Stimulated activated CD4-positive, alpha-beta T cell treated with anti-CD3 and anti-CD28 coated beads, Interleukin-15, amount 100 ng/mL, for 1 hour (primary cell): ENCODE data around the gene CACNA1G.

Experiments
- DNase-seq, 2 donors: peaks; one replicate each; pipeline ENCODE4 v3.0.0-alpha.2; 2020; ENCODE audit warnings: low read depth in 1 of 2, low spot score in 1 of 2

Gene CACNA1G

DNA sequence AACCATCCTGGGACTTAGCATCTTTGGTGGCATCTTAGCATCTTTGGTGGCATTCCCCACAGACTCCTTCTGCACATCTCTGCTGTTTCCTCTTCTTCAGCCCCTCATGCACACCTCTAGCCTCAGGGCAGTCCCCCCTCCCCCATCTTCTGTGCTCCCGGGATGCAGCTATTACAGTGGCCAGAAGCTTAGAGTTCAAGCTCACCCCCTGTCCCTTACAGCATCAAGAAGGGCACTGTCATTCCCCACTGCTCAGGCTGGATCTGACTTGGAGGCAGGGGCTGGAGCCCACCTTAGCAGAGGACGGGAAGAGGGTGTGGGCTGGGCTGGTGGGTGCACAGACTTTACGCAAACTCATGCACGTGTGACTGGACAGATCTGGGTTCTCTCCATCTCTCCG, 27.3 kb upstream of the CACNA1G start:
- no peak for DNase-seq

DNA sequence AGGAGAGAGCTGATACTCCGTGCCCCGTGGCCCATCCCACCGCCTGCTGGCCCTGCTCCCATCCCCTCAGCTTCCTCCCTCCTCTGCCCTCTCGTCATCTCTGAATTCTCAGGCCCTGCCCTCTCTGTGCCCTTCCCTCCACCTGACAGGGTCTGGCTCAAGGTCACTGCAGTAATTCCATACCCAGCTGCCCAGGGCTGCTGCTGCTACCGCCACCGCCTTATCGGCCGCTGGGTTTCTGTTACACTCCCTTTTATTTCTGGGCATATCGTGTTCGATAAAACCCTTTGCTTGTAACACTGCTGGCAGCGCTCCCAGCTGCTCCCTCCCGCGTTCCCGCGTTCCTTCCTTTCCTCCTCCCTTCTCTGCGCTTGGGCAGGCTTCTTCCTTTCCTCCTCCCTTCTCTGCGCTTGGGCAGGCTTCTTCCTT, 26.8 kb upstream of the CACNA1G start:
- DNase-seq: no peak

DNA sequence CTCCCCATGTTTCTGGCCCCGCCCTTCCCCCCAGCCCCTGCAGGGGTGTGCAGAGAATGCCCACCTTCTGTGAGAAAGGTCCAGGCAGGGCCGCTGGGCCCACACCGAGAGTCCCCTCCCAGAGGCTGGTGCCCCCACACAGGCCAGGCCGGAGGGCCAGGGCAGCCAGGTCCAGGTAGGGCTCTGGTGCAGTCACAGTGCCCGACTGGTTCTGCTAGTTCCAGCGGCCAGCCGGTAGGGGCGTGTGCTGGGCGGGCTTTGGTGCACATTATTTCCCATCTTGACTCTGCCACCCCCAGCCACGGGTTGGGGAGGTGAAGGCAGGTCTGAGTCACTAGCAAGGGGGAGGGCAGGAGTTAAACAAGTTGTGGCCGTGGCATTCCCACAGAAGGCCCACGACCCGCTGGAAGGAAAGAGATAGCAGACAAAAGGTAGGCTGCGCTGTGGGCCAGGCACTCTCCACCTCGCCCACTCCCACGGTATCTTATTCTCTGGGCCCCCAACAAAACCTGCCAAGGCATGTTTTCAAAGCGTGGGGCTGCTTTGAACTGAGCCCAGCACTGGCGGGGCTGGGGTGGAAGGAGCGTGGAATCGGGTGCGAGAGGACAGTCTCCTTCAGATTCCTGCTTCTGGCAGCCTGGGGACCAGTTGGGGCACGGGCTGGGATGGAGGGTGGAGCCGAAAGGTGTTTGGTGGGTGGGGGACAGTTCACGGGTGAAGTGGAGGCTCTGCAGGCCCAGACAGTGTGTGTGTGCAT, 26.1 kb upstream of the CACNA1G start:
- DNase-seq: no peak

DNA sequence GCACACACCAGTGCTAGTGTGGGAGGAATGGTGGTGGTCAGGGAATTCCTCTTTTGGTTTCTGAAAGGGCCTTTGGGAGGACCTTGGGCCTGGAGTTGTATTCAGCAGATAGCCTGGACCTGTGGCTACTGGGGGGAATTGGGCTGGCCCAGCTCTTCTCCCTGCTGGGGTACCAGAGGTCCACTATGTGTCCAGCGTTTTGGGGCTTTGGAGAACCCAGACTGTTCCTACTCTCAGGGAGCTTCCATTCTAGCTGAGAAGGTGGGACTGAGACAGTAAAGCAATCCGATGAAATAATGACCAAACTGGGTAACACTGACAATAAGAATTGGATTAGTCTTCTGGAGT, 25.6 kb upstream of the CACNA1G start:
- DNase-seq: no peak

DNA sequence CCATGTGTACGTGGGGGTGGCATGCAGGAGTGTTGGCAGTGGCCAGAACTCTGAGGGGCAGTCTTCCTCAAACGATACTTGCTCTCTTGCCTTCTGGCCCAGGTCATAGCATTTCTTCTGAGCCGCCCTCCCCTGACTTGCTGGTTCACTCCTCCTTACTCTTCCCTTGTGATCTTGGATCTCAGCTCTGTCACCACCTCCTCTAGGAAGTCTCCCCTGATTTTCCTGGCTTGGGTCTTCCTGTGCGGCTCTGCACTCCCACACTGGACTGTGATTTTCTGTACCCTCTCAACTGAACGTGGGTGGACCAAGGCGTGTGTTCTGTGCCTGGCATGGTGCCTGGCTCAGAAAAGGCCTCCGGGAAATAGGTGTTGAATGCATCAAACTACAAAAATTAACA, 25.1 kb upstream of the CACNA1G start:
- no peak for DNase-seq

DNA sequence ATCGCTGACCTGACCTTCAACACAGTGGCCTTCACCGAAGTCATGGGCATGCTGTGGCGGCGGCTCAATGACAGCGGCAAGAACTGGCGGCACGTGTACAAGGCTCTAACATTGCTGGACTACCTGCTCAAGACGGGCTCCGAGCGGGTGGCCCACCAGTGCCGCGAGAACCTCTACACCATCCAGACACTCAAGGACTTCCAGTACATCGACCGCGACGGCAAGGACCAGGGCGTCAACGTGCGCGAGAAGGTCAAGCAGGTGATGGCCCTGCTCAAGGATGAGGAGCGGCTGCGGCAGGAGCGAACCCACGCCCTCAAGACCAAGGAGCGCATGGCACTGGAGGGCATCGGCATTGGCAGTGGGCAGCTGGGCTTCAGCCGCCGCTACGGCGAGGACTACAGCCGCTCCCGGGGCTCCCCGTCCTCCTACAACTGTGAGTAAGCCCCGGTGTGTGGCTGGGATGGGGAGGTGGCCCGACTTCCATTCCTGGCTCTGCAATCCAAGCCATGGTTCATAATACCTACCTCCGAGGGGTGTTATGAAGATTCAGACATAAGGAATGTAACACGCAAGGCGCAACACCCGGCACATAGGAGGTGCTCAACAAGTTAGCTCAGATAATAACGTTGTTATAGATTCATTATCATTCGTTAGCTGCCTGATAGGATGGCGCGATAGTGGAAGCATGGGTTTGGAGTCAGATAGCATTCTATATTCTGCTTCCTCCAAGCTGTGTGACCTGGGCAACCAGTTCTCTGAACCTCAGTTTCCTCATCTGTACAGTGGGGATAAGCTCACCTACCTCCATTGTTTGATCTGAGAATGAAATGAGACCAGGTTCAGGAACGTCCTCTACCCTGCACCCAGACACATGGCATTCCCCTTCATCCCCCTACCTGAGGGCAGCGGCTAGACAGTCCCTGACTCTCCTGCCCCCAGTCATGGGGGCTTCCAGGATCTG, 23.6 kb upstream of the CACNA1G start:
- no peak for DNase-seq

DNA sequence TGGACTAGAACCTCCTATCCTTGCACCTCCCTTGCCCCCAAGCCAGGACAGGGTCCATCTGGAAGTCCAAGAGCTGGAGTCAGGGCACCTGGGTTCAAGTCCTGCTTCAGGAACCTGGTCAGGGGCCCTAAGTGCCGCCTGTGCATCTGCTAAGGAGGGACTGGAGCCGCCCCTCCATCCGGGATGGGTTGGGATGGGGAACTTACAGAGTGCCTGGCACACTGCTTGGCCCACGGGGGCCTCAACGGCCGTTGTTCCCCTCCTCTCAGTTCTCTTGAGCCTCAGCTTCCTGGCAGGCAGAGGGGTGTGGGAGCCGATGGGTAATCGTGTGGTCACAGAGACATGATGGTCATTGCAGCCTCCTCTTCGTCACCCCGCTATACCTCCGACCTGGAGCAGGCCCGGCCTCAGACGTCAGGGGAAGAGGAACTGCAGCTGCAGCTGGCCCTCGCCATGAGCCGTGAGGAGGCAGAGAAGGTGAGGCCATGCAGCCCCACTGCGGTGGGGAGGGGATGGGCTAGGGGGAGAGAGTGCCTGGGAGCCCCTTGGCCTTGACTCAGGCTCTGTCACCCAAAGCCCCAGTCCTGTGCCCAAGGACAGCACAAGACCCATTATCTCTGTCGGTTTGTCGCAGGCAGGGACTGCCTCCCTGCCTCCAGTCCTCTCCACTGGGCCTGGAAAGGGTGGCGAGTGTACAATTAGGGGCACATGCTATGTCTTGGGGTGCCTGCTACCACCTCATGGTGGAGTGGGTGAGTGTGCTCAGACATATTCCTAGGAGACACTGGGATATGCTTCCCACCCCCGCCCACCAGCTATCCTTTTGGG, 22.6 kb upstream of the CACNA1G start:
- no peak for DNase-seq

DNA sequence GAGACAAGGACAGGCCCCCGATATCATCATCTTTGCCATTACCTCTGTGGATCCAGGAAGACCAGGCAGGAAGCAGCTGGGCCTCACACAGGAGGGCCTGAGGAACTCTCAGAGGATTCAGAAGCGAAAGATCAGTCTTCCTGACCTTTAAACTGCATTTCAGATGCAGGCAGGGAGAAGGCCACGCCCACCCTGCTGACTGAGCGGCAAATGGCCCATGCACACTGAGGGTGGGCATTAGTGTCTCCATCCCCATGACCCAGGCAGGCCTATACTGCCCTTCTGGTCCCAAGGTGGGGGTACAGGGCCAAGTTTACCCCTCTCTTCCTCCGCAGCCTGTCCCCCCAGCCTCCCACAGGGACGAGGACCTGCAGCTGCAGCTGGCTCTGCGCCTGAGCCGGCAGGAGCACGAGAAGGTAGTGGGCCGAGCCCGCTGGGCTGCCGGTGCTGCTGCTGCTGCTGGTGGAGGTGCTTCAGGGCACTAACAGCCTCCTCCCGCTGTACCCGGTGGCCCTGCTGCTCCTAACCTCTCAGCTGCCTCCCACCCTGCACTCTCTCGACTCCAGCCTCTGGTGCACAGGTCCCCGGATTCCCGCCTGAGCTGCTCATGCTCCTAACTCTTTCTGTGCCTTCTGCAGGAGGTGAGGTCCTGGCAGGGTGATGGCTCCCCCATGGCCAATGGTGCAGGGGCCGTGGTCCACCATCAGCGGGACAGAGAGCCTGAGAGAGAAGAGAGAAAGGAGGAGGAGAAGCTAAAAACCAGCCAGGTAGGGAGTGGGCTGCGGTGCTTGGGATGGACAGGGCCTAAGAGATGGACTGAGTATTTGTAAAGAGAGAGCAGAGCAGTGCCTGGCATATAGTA, 21.7 kb upstream of the CACNA1G start:
- no peak for DNase-seq

DNA sequence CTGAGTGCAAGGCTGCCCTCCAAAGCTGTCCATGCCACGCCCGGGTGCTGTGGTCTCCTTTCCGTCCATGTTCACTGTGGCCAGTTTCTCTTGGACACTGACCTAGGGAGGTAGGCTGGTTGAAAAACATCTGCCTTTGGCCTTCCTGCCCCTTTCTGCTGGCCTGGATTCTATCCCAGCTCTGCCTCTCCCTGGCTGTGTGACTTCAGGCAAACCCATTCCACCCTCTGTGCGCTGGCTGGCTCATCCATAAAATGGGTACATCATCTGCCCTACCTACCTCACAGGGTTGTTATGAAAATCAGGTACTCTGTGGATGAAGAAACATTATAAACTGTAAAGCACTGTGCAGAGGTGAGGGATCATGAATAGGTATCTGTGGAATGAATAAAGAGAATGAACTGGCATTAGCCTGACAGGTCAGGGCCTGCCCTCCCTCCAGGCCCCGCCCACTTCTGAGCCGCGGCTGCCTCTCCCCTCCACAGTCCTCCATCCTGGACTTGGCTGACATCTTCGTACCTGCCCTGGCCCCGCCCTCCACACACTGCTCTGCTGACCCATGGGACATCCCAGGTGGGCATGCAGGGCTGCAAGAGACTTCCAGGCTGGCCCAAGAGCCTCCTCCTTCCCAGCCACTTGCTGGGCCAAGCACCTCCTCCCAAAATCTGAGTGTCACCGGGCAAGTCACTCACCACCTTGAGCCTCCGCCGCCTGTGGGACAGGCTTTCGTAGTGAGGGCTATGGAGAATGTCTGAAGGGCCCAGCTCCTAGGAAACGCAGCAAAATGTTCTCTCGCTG, 20.6 kb upstream of the CACNA1G start:
- no peak for DNase-seq

DNA sequence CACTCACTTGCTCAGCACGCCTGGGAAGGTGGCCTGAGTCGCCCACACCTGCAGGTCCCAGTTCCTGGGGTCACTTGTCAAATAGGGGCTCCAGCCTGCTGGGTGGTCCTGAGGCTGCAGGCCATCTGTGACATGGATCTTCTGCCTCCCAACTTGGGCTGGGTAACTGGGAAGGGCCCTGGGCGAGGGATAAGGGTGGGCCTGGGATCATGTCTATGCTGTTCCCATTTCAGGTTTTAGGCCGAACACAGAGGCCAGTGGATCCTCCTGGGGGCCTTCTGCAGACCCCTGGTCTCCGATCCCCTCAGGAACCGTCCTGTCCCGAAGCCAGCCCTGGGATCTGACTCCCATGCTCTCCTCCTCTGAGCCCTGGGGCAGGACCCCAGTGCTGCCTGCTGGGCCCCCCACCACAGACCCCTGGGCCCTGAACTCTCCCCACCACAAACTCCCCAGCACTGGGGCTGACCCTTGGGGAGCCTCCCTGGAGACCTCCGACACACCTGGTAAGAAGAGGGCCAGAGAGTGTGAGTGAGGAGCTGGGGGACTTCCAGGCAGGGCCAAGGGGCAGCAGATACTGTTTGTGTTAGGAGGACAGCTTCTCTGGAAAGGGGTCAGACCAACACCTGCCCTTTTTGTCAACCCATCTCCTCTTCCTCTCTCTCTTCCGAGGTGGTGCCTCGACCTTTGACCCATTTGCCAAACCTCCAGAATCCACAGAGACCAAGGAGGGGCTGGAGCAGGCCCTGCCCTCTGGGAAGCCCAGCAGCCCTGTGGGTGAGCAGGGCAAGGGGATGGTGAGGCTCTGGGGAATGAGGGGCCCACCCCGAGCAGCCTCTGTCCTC, 19.7 kb upstream of the CACNA1G start:
- no peak for DNase-seq

DNA sequence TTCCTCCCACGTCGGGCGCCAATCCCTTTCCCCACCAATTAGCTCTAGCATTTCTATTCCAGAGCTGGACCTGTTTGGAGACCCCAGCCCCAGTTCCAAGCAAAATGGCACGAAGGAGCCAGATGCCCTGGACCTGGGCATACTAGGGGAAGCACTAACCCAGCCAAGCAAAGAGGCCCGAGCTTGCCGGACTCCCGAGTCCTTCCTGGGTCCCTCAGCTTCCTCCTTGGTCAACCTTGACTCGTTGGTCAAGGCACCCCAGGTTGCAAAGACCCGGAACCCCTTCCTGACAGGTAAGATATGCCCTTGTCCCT, 19.2 kb upstream of the CACNA1G start:
- no peak for DNase-seq

DNA sequence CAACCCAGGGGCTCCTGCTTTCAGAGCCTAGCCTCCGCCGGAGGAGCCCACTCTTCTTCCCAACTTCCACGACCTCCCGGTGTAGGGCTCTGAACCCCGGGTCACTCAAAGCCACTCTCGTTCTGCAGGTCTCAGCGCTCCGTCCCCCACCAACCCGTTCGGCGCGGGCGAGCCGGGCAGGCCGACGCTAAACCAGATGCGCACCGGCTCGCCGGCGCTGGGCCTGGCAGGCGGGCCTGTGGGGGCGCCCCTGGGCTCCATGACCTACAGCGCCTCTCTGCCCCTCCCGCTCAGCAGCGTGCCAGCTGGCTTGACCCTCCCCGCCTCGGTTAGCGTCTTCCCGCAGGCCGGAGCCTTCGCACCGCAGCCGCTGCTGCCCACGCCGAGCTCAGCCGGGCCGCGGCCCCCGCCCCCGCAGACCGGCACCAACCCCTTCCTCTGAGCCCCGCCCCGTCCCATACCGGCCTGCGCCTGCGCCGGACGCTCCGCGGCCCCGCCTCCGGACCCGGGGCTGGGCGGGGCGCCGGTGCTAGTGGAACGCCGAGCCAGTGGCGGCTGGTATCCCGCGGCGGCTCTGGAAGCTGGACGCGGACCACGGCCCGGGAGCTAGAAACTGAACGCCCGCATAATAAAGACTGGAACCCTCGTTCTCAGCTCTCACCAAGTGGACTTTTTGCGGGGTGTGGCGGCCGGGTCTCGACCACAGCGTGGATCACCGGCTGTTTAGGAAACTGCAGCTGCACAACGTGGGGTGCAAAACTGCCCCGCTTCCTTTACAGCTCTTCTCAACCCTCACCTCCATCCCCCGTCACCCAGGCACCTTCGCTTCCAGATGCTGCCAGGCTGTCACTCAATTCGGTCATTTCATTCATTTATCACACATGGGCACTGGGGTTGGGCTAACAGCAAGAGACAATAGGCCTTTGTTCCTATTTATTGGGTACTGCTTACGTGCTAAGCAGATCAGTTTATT, 18.5 kb upstream of the CACNA1G start:
- peak; percentile 78 for DNase-seq

DNA sequence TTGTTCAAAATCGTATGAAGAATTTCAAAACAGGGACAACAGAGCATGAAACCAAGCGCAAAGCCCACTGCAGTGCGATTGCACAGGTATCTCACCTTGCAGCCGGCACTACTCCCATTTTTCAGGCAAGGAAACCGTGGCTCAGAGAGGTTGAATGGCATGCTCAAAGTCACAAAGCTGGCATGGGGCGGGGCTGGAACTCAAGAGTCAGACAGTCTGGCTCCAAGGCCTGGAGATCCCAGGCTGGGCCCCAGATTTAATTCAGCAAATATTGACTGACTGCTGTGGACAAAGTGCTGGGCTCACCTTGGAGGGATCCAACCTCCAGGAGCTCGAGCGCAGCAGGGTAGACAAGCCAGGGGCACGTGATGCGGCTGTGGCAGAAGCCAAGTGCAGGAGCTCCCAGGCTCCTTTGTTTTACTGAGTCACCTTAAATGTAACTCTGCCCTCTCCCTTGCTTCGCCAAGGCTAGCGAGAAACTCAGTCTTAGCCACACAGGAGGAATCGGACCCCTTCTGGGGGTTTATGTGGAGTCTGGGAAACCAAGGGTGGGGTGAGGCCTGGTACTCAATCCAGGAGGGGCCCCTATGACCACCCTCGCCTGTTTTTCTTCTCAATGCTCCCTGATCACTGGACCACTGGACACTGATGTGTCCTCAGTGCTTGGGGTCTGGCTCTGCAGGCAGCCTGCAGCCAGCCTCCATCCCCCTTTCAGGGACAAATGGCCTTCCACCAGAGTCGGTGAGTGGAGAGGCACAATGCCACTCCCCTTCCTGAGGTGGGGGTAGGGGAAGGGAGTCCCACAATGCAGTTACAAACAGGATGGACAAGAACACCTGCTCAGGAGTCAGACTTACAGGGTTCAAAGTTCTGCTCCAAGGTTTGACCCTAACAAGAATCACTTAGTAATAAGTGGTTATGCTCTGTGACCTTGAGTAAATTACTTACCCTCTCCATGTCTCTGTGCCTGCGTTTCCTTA, 17.4 kb upstream of the CACNA1G start:
- no peak for DNase-seq

DNA sequence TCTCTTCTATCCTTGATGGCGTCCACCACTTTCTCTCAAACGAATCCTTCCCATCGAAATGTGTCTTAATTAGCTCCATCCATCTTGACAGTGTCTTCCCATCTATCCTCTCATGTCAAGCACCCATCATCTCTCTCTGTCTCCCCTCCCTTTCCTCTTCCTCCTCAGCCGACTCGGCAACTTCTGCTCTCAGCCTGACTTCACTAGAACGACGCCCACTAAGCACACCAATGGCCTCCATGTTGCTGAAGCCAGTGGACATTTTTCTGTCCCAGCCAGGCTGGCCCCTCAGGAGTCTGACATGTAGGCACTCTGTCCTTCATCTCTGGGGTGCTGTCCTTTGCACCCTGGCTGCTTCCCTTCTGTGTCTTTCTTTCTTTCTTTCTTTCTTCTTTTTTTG, 16.0 kb upstream of the CACNA1G start:
- DNase-seq: no peak

DNA sequence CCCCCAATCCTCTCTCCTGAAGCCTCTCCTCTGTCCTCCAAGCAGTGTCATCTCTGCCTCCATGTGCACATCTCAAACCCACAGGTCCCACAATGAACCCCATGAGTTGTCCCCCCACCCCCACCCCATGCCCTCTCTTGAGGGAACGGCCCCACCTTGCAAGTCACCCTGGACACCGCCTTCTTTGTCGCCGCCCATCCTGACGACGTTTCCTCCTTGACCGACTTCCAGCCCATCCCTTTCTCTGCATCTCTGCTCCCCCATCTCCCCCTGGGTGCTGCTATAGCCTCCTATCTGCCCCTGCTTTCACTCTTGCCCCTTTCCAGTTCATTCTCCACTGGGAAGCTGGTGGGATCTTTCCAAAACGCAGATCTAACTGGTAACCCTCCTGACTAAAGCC, 15.2 kb upstream of the CACNA1G start:
- no peak for DNase-seq

DNA sequence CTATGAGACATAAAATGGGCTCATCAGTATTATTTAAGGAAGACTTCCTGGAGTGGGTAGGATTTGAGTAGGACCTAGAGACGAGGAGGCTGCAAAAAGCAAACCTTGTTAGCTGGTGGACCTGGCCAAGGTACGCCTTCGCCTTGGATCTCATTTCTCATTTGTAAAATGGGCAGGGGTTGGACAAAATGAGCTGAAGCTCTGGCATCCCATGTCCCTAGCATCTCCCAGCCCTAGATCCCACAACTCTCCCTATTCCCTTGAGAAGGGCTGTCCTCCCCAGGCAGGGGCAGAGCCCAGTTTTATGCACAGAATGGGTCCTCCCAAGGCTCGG, 13.8 kb upstream of the CACNA1G start:
- DNase-seq: no peak
